SK-N-SH (cell line): ENCODE results near the gene ZMYM3. TPM values are rescaled to one million over a fixed set of nuclear protein-coding genes. Genes with fewer than 3 reads are reported as not detected.

ENCODE experiments used
- CTCF ChIA-PET: fragments of 300-600, 350-600 bp; formaldehyde crosslinking; extraction: SDS; loops from one replicate; lab custom pipeline; 2021; lab: Yijun Ruan, JAX
- POLR2A ChIA-PET: fragments of 350-600 bp; sonication (Branson Sonifier 250); formaldehyde crosslinking; extraction: SDS; loops from one replicate; lab custom pipeline; 2020; ENCODE audit warnings: antibody characterized with exemption, inconsistent platforms; lab: Yijun Ruan, JAX
- DNase-seq: peaks from one replicate; pipeline ENCODE4 v3.0.0; 2012
- H2AFZ ChIP-seq: fragments of 200-600 bp; sonication (generic); 2 replicates; pipeline ENCODE4 v1.8.1; 2016; ENCODE audit warnings: antibody characterized with exemption, mild to moderate bottlenecking, low read depth
- H3F3A ChIP-seq: fragments of 200-600 bp; sonication (generic); replicated peaks from 2 replicates; pipeline ENCODE3; 2016; ENCODE audit warnings: antibody characterized with exemption, mild to moderate bottlenecking; ENCODE audit not compliant: insufficient read depth
- H3K27ac ChIP-seq, 2 experiments: fragments of 200-500 bp in 1 of 2; fragments of 200-600 bp in 1 of 2; sonication (Bioruptor generic) in 1 of 2; sonication (generic), shearing (Covaris generic) in 1 of 2; 2 replicates each; pipeline versions ENCODE4 v1.5.1 to v1.6.1; 2014 to 2016; ENCODE audit warnings: low read depth in 2 of 2, inconsistent platforms in 1 of 2, low read length in 1 of 2, mild to moderate bottlenecking in 1 of 2, mixed read lengths in 1 of 2
- H3K27me3 ChIP-seq: fragments of 200-600 bp; sonication (generic), shearing (Covaris generic); 2 replicates; pipeline ENCODE4 v1.6.1; 2016; ENCODE audit warnings: mixed run types; ENCODE audit not compliant: insufficient read depth
- H3K36me3 ChIP-seq, 2 experiments: fragments of 200-500 bp in 1 of 2; fragments of 200-600 bp in 1 of 2; sonication (Bioruptor generic) in 1 of 2; sonication (generic) in 1 of 2; replicated peaks in 1 of 2; 2 replicates each; pipeline versions ENCODE3 to v1.5.1; 2014 to 2016; ENCODE audit warnings: low read length in 1 of 2, mild to moderate bottlenecking in 1 of 2; ENCODE audit not compliant: insufficient read depth in 2 of 2, control insufficient read depth in 1 of 2
- H3K4me1 ChIP-seq, 2 experiments: fragments of 200-500 bp in 1 of 2; fragments of 200-600 bp in 1 of 2; sonication (Bioruptor generic) in 1 of 2; sonication (generic), shearing (Covaris generic) in 1 of 2; 2 replicates each; pipeline versions ENCODE4 v1.5.1 to v1.6.1; 2014 to 2016; ENCODE audit warnings: low read depth in 1 of 2, low read length in 1 of 2, mixed run types in 1 of 2; ENCODE audit not compliant: insufficient read depth in 2 of 2, control insufficient read depth in 1 of 2
- H3K4me2 ChIP-seq: fragments of 200-600 bp; sonication (generic), shearing (Covaris generic); 2 replicates; pipeline ENCODE4 v1.6.1; 2017; ENCODE audit warnings: mixed run types
- H3K4me3 ChIP-seq, 2 experiments: fragments of 200-500 bp in 1 of 2; fragments of 200-600 bp in 1 of 2; sonication (Bioruptor generic) in 1 of 2; sonication (generic), shearing (Covaris generic) in 1 of 2; 2 replicates each; pipeline versions ENCODE4 v1.5.1 to v1.8.1; 2014 to 2016; ENCODE audit warnings: low read depth in 2 of 2, inconsistent platforms in 1 of 2, low read length in 1 of 2, mild to moderate bottlenecking in 1 of 2, mixed read lengths in 1 of 2, moderate library complexity in 1 of 2
- H3K79me2 ChIP-seq: fragments of 200-600 bp; sonication (generic); 2 replicates; pipeline ENCODE4 v1.8.1; 2017; ENCODE audit warnings: mild to moderate bottlenecking; ENCODE audit not compliant: insufficient read depth
- H3K9ac ChIP-seq: fragments of 200-600 bp; sonication (generic); 2 replicates; pipeline ENCODE4 v1.6.1; 2017; ENCODE audit warnings: mixed run types
- H3K9me2 ChIP-seq: fragments of 200-600 bp; sonication (generic); 2 replicates; pipeline ENCODE4 v1.6.1; 2017; ENCODE audit warnings: mixed run types
- H3K9me3 ChIP-seq: fragments of 200-600 bp; sonication (generic); 2 replicates; pipeline ENCODE4 v1.6.1; 2017; ENCODE audit warnings: mixed run types, mild to moderate bottlenecking, moderate library complexity
- H4K20me1 ChIP-seq: fragments of 200-600 bp; sonication (generic); 2 replicates; pipeline ENCODE4 v1.6.1; 2017; ENCODE audit warnings: mild to moderate bottlenecking, mixed run types; ENCODE audit not compliant: insufficient read depth
- EZH2phosphoT487 ChIP-seq: fragments of 200-600 bp; sonication (generic); IDR thresholded peaks from 2 replicates; pipeline ENCODE4 v1.6.1; 2017; ENCODE audit warnings: low read depth, mixed run types, mild to moderate bottlenecking, antibody characterized with exemption, moderate library complexity, borderline replicate concordance
- FOXJ3 ChIP-seq: sonication (generic); formaldehyde crosslinking; IDR thresholded peaks from 2 replicates; pipeline ENCODE4 v1.5.1; 2020; ENCODE audit warnings: mild to moderate bottlenecking, missing genetic modification reagents
- GABPA ChIP-seq: IDR thresholded peaks from 2 replicates; pipeline ENCODE4 v1.4.0; 2012; ENCODE audit warnings: low read depth, mild to moderate bottlenecking
- GATA2 ChIP-seq: sonication (generic); formaldehyde crosslinking; IDR thresholded peaks from 2 replicates; pipeline ENCODE4 v1.5.0; 2020; ENCODE audit warnings: mild to moderate bottlenecking, missing genetic modification reagents
- MAX ChIP-seq: IDR thresholded peaks from 2 replicates; pipeline ENCODE4 v1.4.0; 2012; ENCODE audit warnings: low read depth
- MEF2A ChIP-seq: IDR thresholded peaks from 2 replicates; pipeline ENCODE4 v1.4.0; 2012; ENCODE audit warnings: low read depth, borderline replicate concordance
- NFIC ChIP-seq: IDR thresholded peaks from 2 replicates; pipeline ENCODE4 v1.4.0; 2012; ENCODE audit warnings: borderline replicate concordance
- POLR2AphosphoS5 ChIP-seq: IDR thresholded peaks from 2 replicates; pipeline ENCODE4 v1.6.1; 2012; ENCODE audit warnings: low read depth, low read length
- RCOR1 ChIP-seq: fragments of 150-350 bp; IDR thresholded peaks from 2 replicates; pipeline ENCODE4 v1.6.1; 2017; ENCODE audit warnings: antibody characterized with exemption, low read length
- RFX5 ChIP-seq: IDR thresholded peaks from 2 replicates; pipeline ENCODE4 v1.6.1; 2012; ENCODE audit warnings: mild to moderate bottlenecking, improper control_type of control experiment, low read length
- SMC3 ChIP-seq: IDR thresholded peaks from 2 replicates; pipeline ENCODE4 v1.6.1; 2012; ENCODE audit warnings: low read depth, low read length, improper control_type of control experiment
- TCF12 ChIP-seq: IDR thresholded peaks from 2 replicates; pipeline ENCODE4 v1.4.0; 2012
- TEAD4 ChIP-seq: IDR thresholded peaks from 2 replicates; pipeline ENCODE4 v1.4.0; 2012; ENCODE audit warnings: mild to moderate bottlenecking, borderline replicate concordance; ENCODE audit not compliant: insufficient read depth
- YY1 ChIP-seq: IDR thresholded peaks from 2 replicates; pipeline ENCODE4 v1.4.0; 2012; ENCODE audit warnings: low read depth, mild to moderate bottlenecking
- ZBTB33 ChIP-seq: IDR thresholded peaks from 2 replicates; pipeline ENCODE4 v1.4.0; 2012; ENCODE audit warnings: low read depth, borderline replicate concordance
- WGBS: methylation state at CpG from one replicate; pipeline ENCODE4 v1.1.6; 2017; ENCODE audit warnings: low lambda C conversion rate; 5-methylcytosine and 5-hydroxymethylcytosine counted together
- polyA plus RNA-seq, 3 experiments: library from polyadenylated mRNA; depleted of rRNA; stranded (reverse); fragments of >200 nt; gene quantifications; 2 replicates each; pipeline ENCODE4 v1.2.3, GENCODE V29; 2012
- TF ChIP-seq, protein P1 (sequence below): fragments of 200-600 bp; sonication (generic); IDR thresholded peaks from 2 replicates; pipeline ENCODE4 v1.6.1; 2017; ENCODE audit warnings: antibody characterized with exemption, mild to moderate bottlenecking, moderate library complexity

The ZMYM3 gene
- polyA plus RNA-seq, 1 of the 3 experiments (the other 2 are of a cell fraction): 30.4 TPM

DNA sequence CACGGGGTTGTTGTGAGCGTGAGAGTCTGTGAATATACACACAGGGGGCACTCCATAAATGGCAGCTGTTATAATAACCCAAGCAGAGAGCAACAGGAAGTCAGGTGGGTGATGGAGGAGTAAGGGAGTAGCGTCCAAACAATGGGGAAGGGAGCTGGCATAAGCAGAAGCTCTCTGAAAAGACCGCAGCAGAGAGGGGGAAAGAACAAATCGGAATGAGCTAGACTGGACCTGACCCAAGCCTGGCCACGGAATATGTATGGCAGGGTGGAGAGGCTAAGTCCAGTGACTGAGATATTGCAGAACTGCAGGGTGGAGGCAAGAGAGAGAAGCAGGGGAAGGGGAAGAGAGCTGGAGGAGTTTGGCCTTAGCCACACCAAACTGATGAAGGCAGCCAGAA is 37.5 kb downstream of the ZMYM3 start:
- H3K9me2 ChIP-seq: no peaks in the 10 kb centered on the region
- H3K27ac ChIP-seq: no peak overlapping the region
- no peak overlapping the region for H3K4me3 ChIP-seq
- H3K4me2 ChIP-seq: no peak overlapping the region
- no peak overlapping the region for H2AFZ ChIP-seq
- no peaks in the 10 kb centered on the region for H3F3A ChIP-seq
- no peaks in the 10 kb centered on the region for H3K9me3 ChIP-seq
- WGBS: 44% methylated on average over 6 of the region's 6 CpGs
- CTCF ChIA-PET: interaction anchor here (1.1 kb wide), 1 partner anchor 38 kb away, joined by 3 read pairs; no protein-coding TSS in a partner anchor
- TF ChIP-seq MAX: no peak
- no peak for TF ChIP-seq EZH2phosphoT487
- no peak for TF ChIP-seq RFX5
- TF ChIP-seq GATA2: no peak
- TF ChIP-seq SMC3: no peak
- no peak for TF ChIP-seq ZBTB33
- TF ChIP-seq, protein P1, sequence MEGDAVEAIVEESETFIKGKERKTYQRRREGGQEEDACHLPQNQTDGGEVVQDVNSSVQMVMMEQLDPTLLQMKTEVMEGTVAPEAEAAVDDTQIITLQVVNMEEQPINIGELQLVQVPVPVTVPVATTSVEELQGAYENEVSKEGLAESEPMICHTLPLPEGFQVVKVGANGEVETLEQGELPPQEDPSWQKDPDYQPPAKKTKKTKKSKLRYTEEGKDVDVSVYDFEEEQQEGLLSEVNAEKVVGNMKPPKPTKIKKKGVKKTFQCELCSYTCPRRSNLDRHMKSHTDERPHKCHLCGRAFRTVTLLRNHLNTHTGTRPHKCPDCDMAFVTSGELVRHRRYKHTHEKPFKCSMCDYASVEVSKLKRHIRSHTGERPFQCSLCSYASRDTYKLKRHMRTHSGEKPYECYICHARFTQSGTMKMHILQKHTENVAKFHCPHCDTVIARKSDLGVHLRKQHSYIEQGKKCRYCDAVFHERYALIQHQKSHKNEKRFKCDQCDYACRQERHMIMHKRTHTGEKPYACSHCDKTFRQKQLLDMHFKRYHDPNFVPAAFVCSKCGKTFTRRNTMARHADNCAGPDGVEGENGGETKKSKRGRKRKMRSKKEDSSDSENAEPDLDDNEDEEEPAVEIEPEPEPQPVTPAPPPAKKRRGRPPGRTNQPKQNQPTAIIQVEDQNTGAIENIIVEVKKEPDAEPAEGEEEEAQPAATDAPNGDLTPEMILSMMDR: no peak
- TF ChIP-seq TCF12: no peak
- TF ChIP-seq TEAD4: no peak
- TF ChIP-seq YY1: no peak
- TF ChIP-seq NFIC: no peak
- TF ChIP-seq POLR2AphosphoS5: no peak
- no peak for TF ChIP-seq FOXJ3 (CRISPR knock-in tag)
- no peak for TF ChIP-seq RCOR1
- TF ChIP-seq MEF2A: no peak
- no peak for TF ChIP-seq GABPA
- TF ChIP-seq, all 33 proteins: peak for 0
- no peaks in the 10 kb centered on the region for H3K4me1 ChIP-seq
- H3K27me3 ChIP-seq: peaks cover 60% of the 10 kb centered on the region
- POLR2A ChIA-PET: no interaction called here
- H3K36me3 ChIP-seq: no peaks in the 10 kb centered on the region
- no peak overlapping the region for H3K9ac ChIP-seq
- H3K79me2 ChIP-seq: no peaks in the 10 kb centered on the region
- H4K20me1 ChIP-seq: no peaks in the 10 kb centered on the region
- DNase-seq: no peak
